ENCODE results near the gene PHF11.
"Not testable (repeated sequence)": the region's sequence is repeated elsewhere in the genome, so short reads cannot be mapped to it uniquely, and the experiment has no call there.

PHF11 gene

GRCh38 chr13:49550942-49551644, 55.3 kb downstream of the PHF11 start:
- DNase-seq, result no peak

- DNase-seq, result no peak
Measured at GRCh38 chr13:49553888-49554287, 58.1 kb downstream of the PHF11 start.

GRCh38 chr13:49554387-49554786, 58.6 kb downstream of the PHF11 start:
- DNase-seq, result no peak

GRCh38 chr13:49559006-49559405, 63.3 kb downstream of the PHF11 start:
- DNase-seq, result no peak

- no peak for DNase-seq
Measured at GRCh38 chr13:49560270-49561061, 64.7 kb downstream of the PHF11 start.

- no peak for DNase-seq
Measured at GRCh38 chr13:49561062-49561410, 65.3 kb downstream of the PHF11 start.

GRCh38 chr13:49563516-49563915, 67.8 kb downstream of the PHF11 start:
- no peak for DNase-seq

GRCh38 chr13:49565461-49565860, 69.7 kb downstream of the PHF11 start:
- DNase-seq, result not testable (repeated sequence)

- no peak for DNase-seq
Measured at GRCh38 chr13:49566461-49566860, 70.7 kb downstream of the PHF11 start.

GRCh38 chr13:49567491-49567890, 71.7 kb downstream of the PHF11 start:
- no peak for DNase-seq

- DNase-seq, result no peak
Measured at GRCh38 chr13:49569993-49570689, 74.4 kb downstream of the PHF11 start.

GRCh38 chr13:49571299-49572240, 75.8 kb downstream of the PHF11 start:
- no peak for DNase-seq
